HFF-Myc (cell line): ENCODE measurements around the gene CHRNA7.

Experiments used
- DNase-seq: peaks from one replicate; pipeline ENCODE4 v3.0.0-alpha.2; 2011; ENCODE audit warnings: low read depth; ENCODE audit errors: extremely low read depth
- H3K4me3 ChIP-seq: replicated peaks from 2 replicates; pipeline ENCODE4 v1.5.1; 2011; ENCODE audit warnings: low read depth, mild to moderate bottlenecking, control low read depth, low read length
- CTCF ChIP-seq: IDR thresholded peaks from 2 replicates; pipeline ENCODE4 v1.5.1; 2012; ENCODE audit warnings: mild to moderate bottlenecking, low read depth, low read length, control low read depth; ENCODE audit errors: missing control alignments

The CHRNA7 gene

GRCh38 chr15:32007355-32007960, 22.9 kb upstream of the CHRNA7 start:
- no peak for DNase-seq
- no peak overlapping the region for H3K4me3 ChIP-seq
- no peak for TF ChIP-seq CTCF

GRCh38 chr15:32014953-32015352, 15.4 kb upstream of the CHRNA7 start:
- DNase-seq, result no peak
- no peak for TF ChIP-seq CTCF
- H3K4me3 ChIP-seq, result no peak overlapping the region

- no peak for DNase-seq
- H3K4me3 ChIP-seq, result no peak overlapping the region
- no peak for TF ChIP-seq CTCF
Observed at GRCh38 chr15:32020156-32020555, 10.2 kb upstream of the CHRNA7 start.

GRCh38 chr15:32028921-32029320, 1.4 kb upstream of the CHRNA7 start:
- no peak for DNase-seq
- no peak overlapping the region for H3K4me3 ChIP-seq
- no peak for TF ChIP-seq CTCF

DNA sequence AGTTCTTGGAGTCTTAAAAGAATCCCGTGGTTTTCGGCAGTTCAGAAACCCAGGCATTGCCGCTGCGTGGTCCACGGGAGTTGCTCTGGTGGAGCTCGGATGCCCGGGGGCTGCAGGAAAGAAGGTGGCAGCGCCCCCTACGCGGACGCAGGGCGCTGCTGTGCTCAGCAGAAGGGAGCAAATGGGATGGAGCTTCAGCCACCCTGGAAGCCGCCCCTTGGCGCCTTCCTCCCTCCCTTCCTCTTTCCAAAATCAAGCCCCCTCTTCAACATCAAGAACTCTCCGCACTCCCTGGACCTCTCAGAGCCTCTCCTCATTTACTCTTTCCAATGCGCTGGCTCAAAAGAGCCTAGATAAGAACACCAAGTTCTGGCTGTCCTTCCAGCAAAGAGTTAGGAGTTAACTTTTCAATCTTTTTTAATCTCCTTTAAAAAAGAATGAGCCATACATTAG, 880 bp upstream of the CHRNA7 start:
- peak; percentile 23 for TF ChIP-seq CTCF
- DNase-seq, result no peak
- no peak overlapping the region for H3K4me3 ChIP-seq

DNA sequence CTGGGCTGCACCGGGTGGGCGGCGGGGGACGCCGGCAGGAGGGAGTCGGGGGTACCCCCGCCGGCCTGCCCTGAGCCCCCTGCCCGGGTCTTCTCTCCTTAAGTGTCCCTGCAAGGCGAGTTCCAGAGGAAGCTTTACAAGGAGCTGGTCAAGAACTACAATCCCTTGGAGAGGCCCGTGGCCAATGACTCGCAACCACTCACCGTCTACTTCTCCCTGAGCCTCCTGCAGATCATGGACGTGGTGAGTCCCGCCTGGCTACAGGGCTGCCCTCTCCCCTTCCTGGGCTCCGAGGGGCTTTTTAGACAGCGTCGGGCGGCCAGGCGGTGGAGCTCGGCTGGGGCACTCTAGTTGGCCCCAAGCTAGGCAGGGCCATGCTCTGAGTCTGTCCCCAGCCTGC, 480 bp downstream of the CHRNA7 start:
- DNase-seq, result no peak

More for the DNA sequence above, 480 bp downstream of the CHRNA7 start:
- TF ChIP-seq CTCF, result no peak
- peak overlapping the region; percentile 21; the same call in 1 of the 2 replicates for H3K4me3 ChIP-seq
